HepG2 (cell line): Measurements from ENCODE around the gene PPP2R5D. TPM values are rescaled to one million over a fixed set of nuclear protein-coding genes. Genes with fewer than 3 reads are reported as not detected.

Experiments
- ATAC-seq: fragments of 200-7000 bp; cut with Tn5 transposase; 3 replicates; pipeline ENCODE4 v1.9.1; 2020; ENCODE audit warnings: mild to moderate bottlenecking, moderate library complexity
- BruUV-seq: library from RNA; stranded (reverse); fragments of 400-500 nt; replicated peaks from 2 replicates; lab custom pipeline; 2021; lab: Mats Ljungman, UMichigan
- CTCF ChIA-PET: fragments of 300-600 bp; formaldehyde crosslinking; extraction: SDS; loops from one replicate; lab custom pipeline; 2021; ENCODE audit warnings: low total read pairs, inconsistent platforms, low intra/inter-chr PET ratio; lab: Yijun Ruan, JAX
- POLR2A ChIA-PET: fragments of 350-600 bp; sonication (Branson Sonifier 250); formaldehyde crosslinking; loops from one replicate; lab custom pipeline; 2020; ENCODE audit warnings: antibody characterized with exemption, inconsistent platforms; lab: Yijun Ruan, JAX
- DNase-seq: peaks from one replicate; pipeline ENCODE4 v3.0.0-alpha.2; 2015; ENCODE audit warnings: low spot score
- FAIRE-seq: peaks from 3 replicates; lab custom pipeline; 2011; peaks lifted over from hg19 to GRCh38; lab: Jason Lieb, UNC
- H2AFZ ChIP-seq: one replicate; pipeline ENCODE4 v1.6.1; 2011; ENCODE audit warnings: low read length, inconsistent platforms
- H3K27ac ChIP-seq: fragments of 300-600 bp; 3 replicates; pipeline ENCODE4 v1.8.0; 2011; ENCODE audit warnings: mixed run types, mild to moderate bottlenecking, mixed read lengths, low read length, inconsistent platforms; ENCODE audit not compliant: insufficient read depth; ENCODE audit errors: extremely low read length
- H3K27me3 ChIP-seq, 2 experiments: fragments of 200-600 bp in 1 of 2; 2 replicates in 1 of 2; 3 replicates in 1 of 2; pipeline versions ENCODE4 v1.6.0 to v1.8.0; 2011; ENCODE audit warnings: low read length in 2 of 2, mild to moderate bottlenecking in 2 of 2, moderate library complexity in 2 of 2, inconsistent platforms in 1 of 2; ENCODE audit not compliant: insufficient read depth in 2 of 2, control insufficient read depth in 1 of 2
- H3K36me3 ChIP-seq, 2 experiments: fragments of 200-600 bp in 1 of 2; replicated peaks in 1 of 2; 2 replicates in 1 of 2; 3 replicates in 1 of 2; pipeline versions ENCODE4 v1.5.1 to v1.8.0; 2011; ENCODE audit warnings: low read length in 2 of 2, inconsistent platforms in 1 of 2; ENCODE audit not compliant: insufficient read depth in 2 of 2, control insufficient read depth in 1 of 2
- H3K4me1 ChIP-seq: 2 replicates; pipeline ENCODE4 v1.5.1; 2012; ENCODE audit warnings: low read length, inconsistent platforms; ENCODE audit not compliant: insufficient read depth
- H3K4me2 ChIP-seq: 2 replicates; pipeline ENCODE4 v1.6.0; 2011; ENCODE audit warnings: low read depth, low read length, inconsistent platforms
- H3K4me3 ChIP-seq, 3 experiments: fragments of 200-600 bp in 1 of 3; sonication (generic), shearing (Covaris generic) in 1 of 3; replicated peaks in 1 of 3; 2 replicates each; pipeline ENCODE4 v1.5.1; 2011 to 2016; ENCODE audit warnings: low read length in 3 of 3, inconsistent platforms in 2 of 3, low read depth in 2 of 3, mild to moderate bottlenecking in 2 of 3, control low read depth in 1 of 3, mixed read lengths in 1 of 3; ENCODE audit not compliant: insufficient read depth in 1 of 3
- H3K79me2 ChIP-seq: one replicate; pipeline ENCODE4 v1.6.1; 2011; ENCODE audit warnings: low read length, inconsistent platforms; ENCODE audit not compliant: insufficient read depth
- H3K9ac ChIP-seq: 2 replicates; pipeline ENCODE4 v1.6.0; 2011; ENCODE audit warnings: mild to moderate bottlenecking, low read depth, low read length, inconsistent platforms; ENCODE audit not compliant: insufficient read depth
- H3K9me3 ChIP-seq: 2 replicates; pipeline ENCODE4 v1.5.1; 2012; ENCODE audit warnings: mild to moderate bottlenecking, low read length
- H4K20me1 ChIP-seq: 2 replicates; pipeline ENCODE4 v1.6.0; 2011; ENCODE audit warnings: inconsistent platforms, mild to moderate bottlenecking, low read length, moderate library complexity; ENCODE audit not compliant: insufficient read depth
- ARID5B ChIP-seq: IDR thresholded peaks from 2 replicates; pipeline ENCODE4 v1.4.0; 2020; ENCODE audit warnings: mild to moderate bottlenecking, missing genetic modification reagents
- CENPT ChIP-seq: sonication (generic); formaldehyde crosslinking; IDR thresholded peaks from 2 replicates; pipeline ENCODE4 v1.8.0; 2022; ENCODE audit warnings: low read depth, mild to moderate bottlenecking, moderate library complexity, missing genetic modification reagents
- GTF2F1 ChIP-seq: fragments of 150-350 bp; IDR thresholded peaks from 2 replicates; pipeline ENCODE4 v1.6.1; 2014; ENCODE audit warnings: low read length
- HOXA9 ChIP-seq: sonication (generic); formaldehyde crosslinking; IDR thresholded peaks from 2 replicates; pipeline ENCODE4 v1.8.1; 2022; ENCODE audit warnings: missing genetic modification reagents, mild to moderate bottlenecking, moderate library complexity, borderline replicate concordance
- MAF1 ChIP-seq: sonication (generic); formaldehyde crosslinking; IDR thresholded peaks from 2 replicates; pipeline ENCODE4 v1.5.0; 2020; ENCODE audit warnings: missing genetic modification reagents, borderline replicate concordance
- NCOA5 ChIP-seq: sonication (generic); formaldehyde crosslinking; IDR thresholded peaks from 2 replicates; pipeline ENCODE4 v1.4.0; 2020; ENCODE audit warnings: missing genetic modification reagents
- NFIB ChIP-seq: sonication (generic); formaldehyde crosslinking; IDR thresholded peaks from 2 replicates; pipeline ENCODE4 v1.9.0; 2021; ENCODE audit warnings: missing genetic modification reagents, mild to moderate bottlenecking, borderline replicate concordance
- PAF1 ChIP-seq: IDR thresholded peaks from 2 replicates; pipeline ENCODE4 v1.6.1; 2016; ENCODE audit warnings: missing genetic modification reagents, missing compliant biosample characterization
- RBFOX2 ChIP-seq: fragments of 200-400 bp; formaldehyde crosslinking; IDR thresholded peaks from 2 replicates; pipeline ENCODE4 v1.6.1; 2017; ENCODE audit warnings: low read depth, mild to moderate bottlenecking, low read length
- RBM22 ChIP-seq: fragments of 200-400 bp; formaldehyde crosslinking; optimal IDR thresholded peaks from 2 replicates; pipeline ENCODE3; 2017; ENCODE audit warnings: mild to moderate bottlenecking, low read length, moderate library complexity
- ZFP1 ChIP-seq: IDR thresholded peaks from 2 replicates; pipeline ENCODE4 v1.6.1; 2016
- ZMAT3 ChIP-seq: sonication (generic); formaldehyde crosslinking; conservative IDR thresholded peaks from 2 replicates; pipeline ENCODE4 v1.7.0; 2021; ENCODE audit warnings: missing genetic modification reagents
- ZNF12 ChIP-seq: sonication (generic); formaldehyde crosslinking; IDR thresholded peaks from 2 replicates; pipeline ENCODE4 v1.5.0; 2020; ENCODE audit warnings: missing genetic modification reagents
- ZNF205 ChIP-seq: IDR thresholded peaks from 2 replicates; pipeline ENCODE4 v1.6.1; 2018; ENCODE audit warnings: missing biosample characterization, missing genetic modification reagents
- ZNF674 ChIP-seq: sonication (generic); formaldehyde crosslinking; IDR thresholded peaks from 2 replicates; pipeline ENCODE4 v1.5.0; 2020; ENCODE audit warnings: low read depth, mild to moderate bottlenecking, missing genetic modification reagents
- ZSCAN29 ChIP-seq: sonication (generic); formaldehyde crosslinking; conservative IDR thresholded peaks from 2 replicates; pipeline ENCODE4 v1.4.0; 2020; ENCODE audit warnings: mild to moderate bottlenecking, missing genetic modification reagents
- WGBS: methylation state at CpG from one replicate; pipeline ENCODE4 v1.1.6; 2017; ENCODE audit warnings: low lambda C conversion rate; 5-methylcytosine and 5-hydroxymethylcytosine counted together
- in situ Hi-C: cut with HindIII; loops from 2 replicates; pipeline ENCODE4 v1.10.0; 2017; ENCODE audit warnings: low pct_unique_long_range_greater_than_20kb; ENCODE audit not compliant: extremely low pct_ligation_motif_present
- intact Hi-C: fragments of 100-400 bp; cut with micrococcal nuclease; formaldehyde crosslinking; loops from one replicate; pipeline ENCODE4 v1.10.0; 2022; ENCODE audit not compliant: unreplicated experiment
- polyA plus RNA-seq, 8 experiments: library from polyadenylated mRNA; depleted of rRNA in 3 of 8; stranded (reverse) in 7 of 8; unstranded in 1 of 8; fragments of >200 nt; fragmentation: Illumina TruSeq in 4 of 8; extraction: Trizol in 4 of 8; gene quantifications; 2 replicates each; pipeline versions ENCODE4 v1.2.1 to v1.2.3, GENCODE V29; 2011 to 2016; ENCODE audit warnings: low read depth in 4 of 8, missing spikeins in 1 of 8, mixed read lengths in 1 of 8; ENCODE audit not compliant: insufficient read depth in 1 of 8
- total RNA-seq, 5 experiments: library from RNA; depleted of rRNA; stranded (reverse); fragments of >200 nt; fragmentation: Illumina TruSeq; extraction: Trizol; gene quantifications; 2 replicates each; pipeline ENCODE4 v1.2.3, GENCODE V29; 2016; ENCODE audit warnings: low read depth in 1 of 5
- TF ChIP-seq, protein P1 (sequence below): sonication (generic); formaldehyde crosslinking; IDR thresholded peaks from 2 replicates; pipeline ENCODE4 v1.5.1; 2020; ENCODE audit warnings: mild to moderate bottlenecking, missing genetic modification reagents, moderate library complexity

PPP2R5D gene
- total and polyA plus RNA-seq, 2 of the 13 experiments (the other 11 are each of a cell fraction or from before 2014, with no cell fraction given) = 53.7 to 60.4 TPM

GRCh38 chr6:43047998-43048397, 63.6 kb downstream of the PPP2R5D start (continued):
- 0 out of 2 replicates have a peak, but pooled peaks have one; percentile 36 for TF ChIP-seq RBFOX2
- no peak for TF ChIP-seq NCOA5 (CRISPR knock-in tag)
- no peak for TF ChIP-seq ZFP1
- TF ChIP-seq CENPT (CRISPR knock-in tag) = no peak
- no peak for TF ChIP-seq NFIB
- TF ChIP-seq ZMAT3 (CRISPR knock-in tag) = no peak

DNA sequence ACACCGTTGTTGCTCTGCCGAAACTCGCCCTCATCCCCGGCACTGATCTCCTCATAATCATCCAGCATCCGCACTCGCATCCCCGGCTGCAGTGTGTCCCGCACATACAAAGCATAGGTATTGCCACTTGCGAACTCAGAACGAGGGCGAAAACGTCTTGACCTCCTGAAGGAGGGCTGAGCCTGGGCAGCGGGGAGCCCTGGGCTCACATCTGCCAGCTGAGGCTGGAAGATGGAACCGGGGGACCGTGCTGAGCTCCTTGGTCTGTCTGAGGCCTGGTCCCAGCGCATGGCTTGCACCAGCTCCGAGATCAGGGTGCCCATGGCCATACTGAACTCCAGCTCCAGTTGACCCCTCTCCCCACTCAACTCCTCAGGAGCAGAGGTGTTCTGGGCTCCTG, 66.6 kb downstream of the PPP2R5D start:
- 98% methylated on average over 13 of the region's 17 CpGs for WGBS
- H3K79me2 ChIP-seq = peaks cover 31% of the 10 kb centered on the region
- peak overlapping the region; percentile 91 for H3K4me2 ChIP-seq
- peaks cover 37% of the 10 kb centered on the region for H3K4me1 ChIP-seq
- peaks cover 24 to 54% of the 10 kb centered on the region in 2 experiments for H3K36me3 ChIP-seq
- no peaks in the 10 kb centered on the region for H3K27me3 ChIP-seq
- DNase-seq (no peak), FAIRE-seq (no peak), ATAC-seq (no peak)
- no peaks in the 10 kb centered on the region for H4K20me1 ChIP-seq
- no peak overlapping the region for H3K27ac ChIP-seq
- H3K9ac ChIP-seq = peak overlapping the region; percentile 98; the same call in 1 of the 2 replicates
- H2AFZ ChIP-seq = no peak overlapping the region
- BruUV-seq = no TSS peak
- in situ Hi-C loops = no loop called here
- intact Hi-C loops = loop anchor here (5.0 kb wide), 1 partner anchor 39 kb away; the partner anchor contains the start of genes KLHDC3 and MEA1
- peak overlapping the region in 1 of 3 experiments; percentile 96; a peak in 1 of 6 replicates for H3K4me3 ChIP-seq
- ChIA-PET CTCF (no interaction called here), POLR2A (interaction anchor here (1.2 to 3.7 kb wide), 5 partner anchors 9 to 122 kb away, joined by 3 to 20 read pairs (median 4); partner anchors contain the start of genes CNPY3, KLC4, KLHDC3 and MEA1)
- no peaks in the 10 kb centered on the region for H3K9me3 ChIP-seq
- TF ChIP-seq RBM22 (peak; percentile 31), HOXA9 (CRISPR knock-in tag) (no peak), GTF2F1 (no peak), ZNF674 (no peak), PAF1 (CRISPR knock-in tag) (no peak), ZSCAN29 (CRISPR knock-in tag) (no peak), ZNF205 (CRISPR knock-in tag) (no peak), ARID5B (CRISPR knock-in tag) (no peak), MAF1 (no peak), ZNF12 (no peak)
- TF ChIP-seq, protein P1, sequence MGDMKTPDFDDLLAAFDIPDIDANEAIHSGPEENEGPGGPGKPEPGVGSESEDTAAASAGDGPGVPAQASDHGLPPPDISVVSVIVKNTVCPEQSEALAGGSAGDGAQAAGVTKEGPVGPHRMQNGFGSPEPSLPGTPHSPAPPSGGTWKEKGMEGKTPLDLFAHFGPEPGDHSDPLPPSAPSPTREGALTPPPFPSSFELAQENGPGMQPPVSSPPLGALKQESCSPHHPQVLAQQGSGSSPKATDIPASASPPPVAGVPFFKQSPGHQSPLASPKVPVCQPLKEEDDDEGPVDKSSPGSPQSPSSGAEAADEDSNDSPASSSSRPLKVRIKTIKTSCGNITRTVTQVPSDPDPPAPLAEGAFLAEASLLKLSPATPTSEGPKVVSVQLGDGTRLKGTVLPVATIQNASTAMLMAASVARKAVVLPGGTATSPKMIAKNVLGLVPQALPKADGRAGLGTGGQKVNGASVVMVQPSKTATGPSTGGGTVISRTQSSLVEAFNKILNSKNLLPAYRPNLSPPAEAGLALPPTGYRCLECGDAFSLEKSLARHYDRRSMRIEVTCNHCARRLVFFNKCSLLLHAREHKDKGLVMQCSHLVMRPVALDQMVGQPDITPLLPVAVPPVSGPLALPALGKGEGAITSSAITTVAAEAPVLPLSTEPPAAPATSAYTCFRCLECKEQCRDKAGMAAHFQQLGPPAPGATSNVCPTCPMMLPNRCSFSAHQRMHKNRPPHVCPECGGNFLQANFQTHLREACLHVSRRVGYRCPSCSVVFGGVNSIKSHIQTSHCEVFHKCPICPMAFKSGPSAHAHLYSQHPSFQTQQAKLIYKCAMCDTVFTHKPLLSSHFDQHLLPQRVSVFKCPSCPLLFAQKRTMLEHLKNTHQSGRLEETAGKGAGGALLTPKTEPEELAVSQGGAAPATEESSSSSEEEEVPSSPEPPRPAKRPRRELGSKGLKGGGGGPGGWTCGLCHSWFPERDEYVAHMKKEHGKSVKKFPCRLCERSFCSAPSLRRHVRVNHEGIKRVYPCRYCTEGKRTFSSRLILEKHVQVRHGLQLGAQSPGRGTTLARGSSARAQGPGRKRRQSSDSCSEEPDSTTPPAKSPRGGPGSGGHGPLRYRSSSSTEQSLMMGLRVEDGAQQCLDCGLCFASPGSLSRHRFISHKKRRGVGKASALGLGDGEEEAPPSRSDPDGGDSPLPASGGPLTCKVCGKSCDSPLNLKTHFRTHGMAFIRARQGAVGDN (CRISPR knock-in tag) = peak; percentile 43; the same call in 1 of the 2 replicates
